Hematopoietic multipotent progenitor cell (in vitro differentiated cells): Measurements from ENCODE around the gene TMEM154. TPM values are rescaled to one million over a fixed set of nuclear protein-coding genes. Genes with fewer than 3 reads are reported as not detected.

Experiments used
- DNase-seq, 3 donors: peaks; one replicate each; pipeline ENCODE4 v3.0.0-alpha.2; 2011 to 2015; ENCODE audit warnings: low read depth in 2 of 3, low spot score in 2 of 3
- total RNA-seq: library from RNA; depleted of rRNA; stranded (reverse); fragments of >200 nt; gene quantifications from one replicate; pipeline ENCODE4 v1.2.3, GENCODE V29; 2012

Gene TMEM154
- total RNA-seq, 1 donor: 2.2 TPM

GRCh38 chr4:152601156-152601555 is 78.6 kb downstream of the TMEM154 start:
- no peak for DNase-seq

- no peak for DNase-seq
Observed at GRCh38 chr4:152599636-152600035, 80.2 kb downstream of the TMEM154 start.

DNA sequence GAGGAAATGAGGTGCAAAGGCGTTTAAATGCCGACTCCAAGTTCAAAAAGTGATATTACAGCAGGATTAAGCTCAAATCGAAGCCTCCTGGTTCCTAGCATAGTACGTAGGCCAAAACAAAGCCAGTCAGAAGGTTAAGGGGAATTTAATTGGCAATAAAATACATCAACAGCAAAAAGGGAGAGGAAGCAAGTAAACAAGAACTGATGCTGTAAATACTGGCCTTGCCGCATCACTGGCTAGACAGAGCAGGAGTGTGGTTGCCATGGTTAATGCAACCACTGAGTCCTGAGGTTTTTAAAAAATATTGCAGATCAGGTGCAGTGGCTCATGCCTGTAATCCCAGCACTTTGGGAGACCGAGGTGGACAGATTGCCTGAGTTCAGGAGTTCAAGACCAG is 80.7 kb downstream of the TMEM154 start:
- DNase-seq: no peak

DNA sequence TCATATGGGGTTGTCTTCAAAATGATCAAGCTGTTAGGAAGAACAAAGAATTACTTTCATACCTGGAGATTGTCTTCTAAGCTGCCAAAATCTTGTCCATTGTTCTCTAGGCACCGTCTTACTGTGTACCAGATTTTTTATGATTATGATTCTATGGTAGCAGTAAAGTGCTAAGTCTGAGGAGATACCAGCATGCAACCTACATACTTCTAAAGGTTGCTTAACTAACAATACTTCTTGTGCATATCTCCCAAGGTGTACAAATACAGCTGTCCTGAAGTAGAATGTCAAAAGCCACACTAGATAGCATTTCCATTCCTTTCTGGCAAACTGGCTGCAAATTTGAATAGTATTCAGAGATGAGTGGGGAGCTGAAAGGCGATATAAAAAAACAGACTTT is 81.3 kb downstream of the TMEM154 start:
- DNase-seq: no peak

GRCh38 chr4:152594978-152595925 is 84.5 kb downstream of the TMEM154 start:
- no peak for DNase-seq

- no peak for DNase-seq
Observed at GRCh38 chr4:152594057-152594456, 85.7 kb downstream of the TMEM154 start.

DNA sequence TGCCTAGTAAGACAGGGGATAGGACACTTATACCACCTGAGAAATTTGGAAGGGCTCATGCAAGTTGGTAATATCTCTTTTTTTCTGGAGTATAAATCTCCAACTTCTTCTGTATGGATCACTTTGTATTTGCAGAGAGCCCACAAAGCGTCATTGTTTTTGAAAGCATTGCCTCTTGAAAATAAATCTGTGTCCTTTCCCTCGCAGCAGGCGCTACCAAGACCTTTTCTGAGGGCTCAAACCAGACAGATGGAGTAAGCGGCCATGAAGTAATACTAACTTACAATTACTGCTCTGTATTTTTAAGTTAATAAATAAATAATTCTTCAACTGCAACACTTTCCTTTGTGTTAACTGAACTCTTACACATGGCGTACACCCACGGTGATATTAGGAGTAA is 87.9 kb downstream of the TMEM154 start:
- DNase-seq: no peak

DNA sequence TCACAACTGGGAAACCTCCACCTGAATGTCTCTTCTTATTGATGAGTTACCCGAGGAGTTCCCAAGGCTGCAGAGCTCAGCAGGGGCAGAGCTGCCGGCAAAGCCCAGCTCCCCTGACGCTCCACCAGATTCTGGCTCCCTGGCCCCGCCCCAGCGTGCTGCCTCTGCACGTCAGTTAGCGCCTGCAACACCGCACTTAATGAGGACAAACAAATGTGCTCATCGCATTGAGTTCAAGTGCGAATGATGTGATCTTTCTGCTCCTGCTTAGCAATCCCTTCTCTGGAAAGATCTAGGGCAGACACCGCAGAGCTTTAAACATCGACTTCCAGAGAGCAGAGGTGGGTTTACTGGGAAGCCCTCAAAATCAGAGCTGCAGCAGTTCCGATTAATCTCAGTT is 88.4 kb downstream of the TMEM154 start:
- DNase-seq: peak in 1 of 3 donors; percentile 20

GRCh38 chr4:152590179-152591031 is 89.4 kb downstream of the TMEM154 start:
- no peak for DNase-seq

DNA sequence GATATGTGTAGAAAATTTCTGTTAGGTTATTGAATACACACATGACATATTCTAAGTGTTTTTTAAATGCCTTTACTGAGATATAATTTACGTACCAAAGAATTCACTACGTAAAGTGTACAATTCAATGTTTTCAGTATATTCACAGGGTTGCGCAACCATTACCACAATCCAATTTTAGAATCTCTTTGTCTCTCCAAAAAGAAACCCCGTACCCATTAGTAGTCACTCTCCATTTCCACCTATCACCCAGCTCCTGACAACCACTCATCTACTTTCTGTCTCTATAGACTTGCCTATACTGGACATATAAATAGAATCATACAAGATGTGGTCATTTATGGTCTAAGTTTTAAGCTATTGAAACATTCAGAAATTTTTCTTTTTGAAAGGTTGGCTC is 90.9 kb downstream of the TMEM154 start:
- no peak for DNase-seq

- DNase-seq: no peak
Observed at GRCh38 chr4:152587127-152587526, 92.7 kb downstream of the TMEM154 start.

DNA sequence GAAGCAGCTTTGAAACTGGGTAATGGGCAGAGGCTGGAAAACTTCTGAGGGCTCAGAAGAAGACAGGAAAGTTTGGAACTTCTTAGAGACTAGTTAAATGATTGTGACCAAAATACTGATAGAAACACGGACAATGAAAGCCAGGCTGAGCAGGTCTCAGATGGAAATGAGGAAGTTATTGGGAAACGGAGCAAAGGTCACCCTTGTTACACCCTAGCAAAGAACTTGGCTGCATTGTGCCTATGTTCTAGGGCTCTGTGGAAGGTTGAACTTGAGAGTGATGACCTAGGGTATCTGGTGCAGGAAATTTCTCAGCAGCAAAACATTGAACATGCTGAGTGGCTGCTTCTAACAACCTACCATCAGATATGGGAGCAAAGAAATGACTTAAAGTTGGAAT is 93.1 kb downstream of the TMEM154 start:
- no peak for DNase-seq

DNA sequence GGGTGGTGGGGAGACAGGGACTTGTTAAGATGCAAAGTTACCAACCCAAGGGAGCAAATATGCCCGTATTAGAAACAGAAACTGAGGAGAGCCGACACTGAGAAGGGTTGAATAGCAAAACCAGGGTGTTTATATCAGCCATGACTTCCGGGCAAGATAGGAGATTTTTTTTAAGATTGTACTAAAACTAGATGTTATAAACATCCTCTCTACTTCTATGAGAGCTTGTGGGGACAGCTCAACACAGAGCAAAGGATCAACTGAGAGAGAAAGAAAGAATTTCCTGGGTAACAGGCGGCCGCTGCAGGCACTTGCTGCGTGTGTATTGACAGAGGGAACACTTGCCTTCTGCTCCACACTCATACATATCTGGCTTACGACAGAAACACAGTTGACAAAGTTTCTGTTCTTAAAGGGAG is 94.8 kb downstream of the TMEM154 start:
- no peak for DNase-seq

GRCh38 chr4:152581536-152582160 is 98.1 kb downstream of the TMEM154 start:
- DNase-seq: no peak

- no peak for DNase-seq
Observed at GRCh38 chr4:152579916-152580315, 99.9 kb downstream of the TMEM154 start.

DNA sequence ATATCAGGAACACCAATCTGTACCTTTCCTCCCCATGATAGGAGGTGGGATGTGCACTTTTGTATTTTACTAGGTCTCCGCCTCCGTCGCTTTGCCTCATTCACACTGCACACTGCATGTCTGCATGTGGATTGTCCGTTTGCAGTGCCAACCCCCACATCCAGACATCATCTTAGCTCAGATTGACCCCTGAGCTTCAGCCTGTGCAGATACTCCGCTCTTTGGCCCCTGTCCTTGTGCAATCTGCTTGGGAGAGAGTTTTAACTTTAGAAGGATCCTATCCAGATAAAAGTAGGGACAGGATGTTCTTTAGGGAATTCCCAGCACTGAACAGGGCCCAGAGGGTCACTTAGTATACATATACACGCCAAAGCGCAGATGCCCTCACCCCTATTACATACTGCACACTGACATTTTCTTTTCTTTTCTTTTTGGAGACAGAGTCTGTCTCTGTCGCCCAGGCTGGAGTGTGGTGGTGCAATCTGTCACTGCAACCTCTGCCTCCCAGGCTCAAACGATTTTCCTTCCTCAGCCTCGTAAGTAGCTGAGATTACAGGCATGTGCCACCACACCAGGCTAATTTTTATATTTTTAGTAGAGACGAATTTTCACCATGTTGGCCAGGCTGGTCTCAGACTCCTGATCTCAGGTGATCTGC is 100.6 kb downstream of the TMEM154 start:
- no peak for DNase-seq

DNA sequence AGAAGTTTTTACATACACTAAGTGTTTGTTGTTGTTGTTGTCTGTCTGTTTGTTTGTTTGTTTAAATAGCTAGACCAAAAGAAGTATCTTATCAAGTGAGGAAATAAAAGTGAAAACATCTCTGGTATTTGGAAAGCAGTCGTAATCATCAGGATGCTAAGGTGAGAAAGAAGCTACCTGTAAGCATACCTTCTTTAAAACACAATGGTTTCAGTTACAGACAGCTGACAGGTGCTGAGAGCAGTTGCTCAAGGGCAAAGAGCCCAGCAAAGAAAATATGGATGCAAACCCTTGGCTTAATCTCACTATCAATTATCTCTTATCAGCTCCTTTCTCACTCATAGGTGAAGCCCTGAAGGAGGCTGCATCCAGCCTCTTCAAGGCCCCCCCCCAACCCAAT is 101.1 kb downstream of the TMEM154 start:
- no peak for DNase-seq

DNA sequence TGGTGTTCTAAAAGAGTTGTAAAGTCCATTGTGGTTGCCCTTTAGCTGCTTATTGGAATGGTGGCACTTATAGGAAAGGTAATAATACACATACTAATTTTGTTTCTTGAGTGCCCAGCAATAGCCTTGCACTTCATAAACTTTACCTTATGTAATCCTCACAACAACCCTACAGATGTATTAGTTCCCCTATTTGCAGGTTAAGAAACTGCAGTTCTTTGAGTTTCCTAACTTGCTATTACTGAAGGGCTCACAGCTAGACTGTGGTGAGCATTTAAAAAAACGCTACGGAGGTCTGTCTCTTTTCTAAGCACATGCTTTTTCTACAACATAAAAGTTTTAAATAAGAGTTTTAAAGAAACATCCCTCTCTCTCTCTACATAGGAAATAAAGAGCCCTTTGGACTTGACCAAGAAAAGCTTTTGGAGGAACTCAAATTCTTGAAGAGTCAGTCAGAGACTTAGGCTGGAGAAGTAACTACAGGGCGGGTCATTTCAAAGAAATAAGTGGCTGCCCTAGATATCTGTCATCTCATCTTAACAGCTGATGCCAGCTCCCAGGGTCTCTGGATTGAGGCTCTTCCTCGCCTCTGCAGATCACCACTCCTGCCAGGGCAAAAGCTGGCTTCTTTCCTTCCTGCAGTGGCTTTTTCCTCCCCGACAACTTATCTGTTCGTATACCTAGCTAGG is 101.9 kb downstream of the TMEM154 start:
- no peak for DNase-seq

GRCh38 chr4:152575533-152575932 is 104.3 kb downstream of the TMEM154 start:
- DNase-seq: no peak

DNA sequence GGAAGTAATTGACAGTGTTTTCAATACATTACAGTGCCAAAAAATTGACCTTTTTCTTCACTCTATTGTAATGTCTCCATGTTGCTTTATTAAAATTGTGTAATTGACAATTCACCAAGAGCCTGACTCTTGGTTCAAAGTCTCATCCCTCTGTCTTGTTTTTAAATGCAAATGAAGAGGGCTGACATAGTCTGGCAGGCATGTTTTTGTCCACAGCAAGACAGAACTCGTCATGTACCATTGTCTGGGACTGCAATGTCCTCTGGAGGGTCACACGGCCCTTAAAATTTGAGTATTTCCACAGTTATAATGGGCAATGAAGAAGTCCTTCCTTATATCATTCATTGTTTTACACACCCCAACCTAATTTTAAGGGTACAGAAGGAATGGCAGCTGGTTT is 105.9 kb downstream of the TMEM154 start:
- no peak for DNase-seq
